ENCODE measurements around the gene TBC1D1.

The TBC1D1 gene

DNA sequence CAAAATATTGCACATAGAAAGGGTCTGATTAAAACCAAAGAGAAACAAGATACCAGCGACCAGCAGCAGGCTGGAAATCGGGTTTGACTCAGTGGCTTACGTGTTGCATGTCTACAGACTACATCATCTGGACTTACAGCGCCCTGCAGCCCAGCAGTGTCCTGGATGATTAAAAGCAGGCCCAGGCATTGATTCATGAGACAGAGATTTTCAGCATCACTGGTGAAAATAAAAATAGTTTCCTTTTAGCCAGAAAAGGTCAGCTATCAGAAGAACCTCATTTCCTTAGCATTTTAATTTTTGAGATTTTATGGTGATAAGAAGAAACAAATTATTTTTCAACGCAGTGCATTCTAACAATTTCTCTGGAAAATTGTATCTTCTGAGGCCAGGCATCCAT, 259.9 kb downstream of the TBC1D1 start:
- peaks cover 21% of the 10 kb centered on the region for H3K4me1 ChIP-seq (ENCODE audit: insufficient read depth, low read length, severe bottlenecking)
- H3K79me2 ChIP-seq (ENCODE audit: insufficient read depth, low read length), result no peaks in the 10 kb centered on the region
- H3K27ac ChIP-seq (ENCODE audit: low read depth, low read length, poor library complexity, severe bottlenecking), result no peak overlapping the region
- no peaks in the 10 kb centered on the region for H3K27me3 ChIP-seq (ENCODE audit: insufficient read depth, low read length)
- TF ChIP-seq EZH2 (IDR thresholded peaks at IDR 0.05; ENCODE audit: borderline replicate concordance, low read length), result no peak
- TF ChIP-seq, protein P1, sequence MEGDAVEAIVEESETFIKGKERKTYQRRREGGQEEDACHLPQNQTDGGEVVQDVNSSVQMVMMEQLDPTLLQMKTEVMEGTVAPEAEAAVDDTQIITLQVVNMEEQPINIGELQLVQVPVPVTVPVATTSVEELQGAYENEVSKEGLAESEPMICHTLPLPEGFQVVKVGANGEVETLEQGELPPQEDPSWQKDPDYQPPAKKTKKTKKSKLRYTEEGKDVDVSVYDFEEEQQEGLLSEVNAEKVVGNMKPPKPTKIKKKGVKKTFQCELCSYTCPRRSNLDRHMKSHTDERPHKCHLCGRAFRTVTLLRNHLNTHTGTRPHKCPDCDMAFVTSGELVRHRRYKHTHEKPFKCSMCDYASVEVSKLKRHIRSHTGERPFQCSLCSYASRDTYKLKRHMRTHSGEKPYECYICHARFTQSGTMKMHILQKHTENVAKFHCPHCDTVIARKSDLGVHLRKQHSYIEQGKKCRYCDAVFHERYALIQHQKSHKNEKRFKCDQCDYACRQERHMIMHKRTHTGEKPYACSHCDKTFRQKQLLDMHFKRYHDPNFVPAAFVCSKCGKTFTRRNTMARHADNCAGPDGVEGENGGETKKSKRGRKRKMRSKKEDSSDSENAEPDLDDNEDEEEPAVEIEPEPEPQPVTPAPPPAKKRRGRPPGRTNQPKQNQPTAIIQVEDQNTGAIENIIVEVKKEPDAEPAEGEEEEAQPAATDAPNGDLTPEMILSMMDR (IDR thresholded peaks at IDR 0.05; ENCODE audit: low read length), result no peak
- H3K36me3 ChIP-seq (ENCODE audit: insufficient read depth, low read length), result no peaks in the 10 kb centered on the region
- H3F3A ChIP-seq (ENCODE audit: insufficient read depth, low read length), result no peaks in the 10 kb centered on the region
- H3K9me2 ChIP-seq (ENCODE audit: low read depth, low read length), result no peaks in the 10 kb centered on the region
- no peak overlapping the region for H3K4me3 ChIP-seq (ENCODE audit: low read depth, low read length, poor library complexity, severe bottlenecking)
- no peak overlapping the region for H3K9ac ChIP-seq (ENCODE audit: low read length)
- no peak overlapping the region for H3K4me2 ChIP-seq (ENCODE audit: low read length)
- H4K20me1 ChIP-seq (ENCODE audit: insufficient read depth, low read length), result no peaks in the 10 kb centered on the region
- no peak overlapping the region for H2AFZ ChIP-seq (ENCODE audit: low read length)
- H3K9me3 ChIP-seq (ENCODE audit: low read length), result no peaks in the 10 kb centered on the region

DNA sequence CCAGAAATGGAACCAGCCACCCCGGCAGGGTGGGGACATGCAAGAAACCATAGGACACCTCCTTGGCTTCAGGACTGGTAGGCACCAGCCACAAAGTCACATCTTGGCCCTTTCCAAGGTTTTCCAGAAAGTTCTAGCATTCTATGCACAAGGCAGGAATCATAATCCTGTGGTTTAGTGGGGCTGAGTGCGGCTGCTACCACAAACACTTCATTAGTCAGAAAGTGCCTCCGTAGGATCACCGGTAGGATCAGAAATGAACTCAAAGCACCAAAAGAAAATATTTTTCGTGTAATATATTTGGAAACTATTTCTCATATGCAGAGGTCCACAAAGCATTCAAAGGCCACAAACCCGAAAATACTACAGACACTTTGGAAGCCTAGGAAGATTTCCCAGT, 261.0 kb downstream of the TBC1D1 start:
- Histone ChIP-seq H3K4me1 (ENCODE audit: insufficient read depth, low read length, severe bottlenecking) (peaks cover 21% of the 10 kb centered on the region), H3K9ac (ENCODE audit: low read length) (no peak overlapping the region), H2AFZ (ENCODE audit: low read length) (no peak overlapping the region), H3K36me3 (ENCODE audit: insufficient read depth, low read length) (no peaks in the 10 kb centered on the region), H3K27me3 (ENCODE audit: insufficient read depth, low read length) (no peaks in the 10 kb centered on the region), H3K9me2 (ENCODE audit: low read depth, low read length) (no peaks in the 10 kb centered on the region), H3K27ac (ENCODE audit: low read depth, low read length, poor library complexity, severe bottlenecking) (no peak overlapping the region), H3F3A (ENCODE audit: insufficient read depth, low read length) (no peaks in the 10 kb centered on the region), H3K4me2 (ENCODE audit: low read length) (no peak overlapping the region), H3K4me3 (ENCODE audit: low read depth, low read length, poor library complexity, severe bottlenecking) (no peak overlapping the region), H3K9me3 (ENCODE audit: low read length) (no peaks in the 10 kb centered on the region), H3K79me2 (ENCODE audit: insufficient read depth, low read length) (no peaks in the 10 kb centered on the region), H4K20me1 (ENCODE audit: insufficient read depth, low read length) (no peaks in the 10 kb centered on the region)
- no peak for TF ChIP-seq EZH2 (IDR thresholded peaks at IDR 0.05; ENCODE audit: borderline replicate concordance, low read length)
- TF ChIP-seq, protein P1 (IDR thresholded peaks at IDR 0.05; ENCODE audit: low read length), result no peak

DNA sequence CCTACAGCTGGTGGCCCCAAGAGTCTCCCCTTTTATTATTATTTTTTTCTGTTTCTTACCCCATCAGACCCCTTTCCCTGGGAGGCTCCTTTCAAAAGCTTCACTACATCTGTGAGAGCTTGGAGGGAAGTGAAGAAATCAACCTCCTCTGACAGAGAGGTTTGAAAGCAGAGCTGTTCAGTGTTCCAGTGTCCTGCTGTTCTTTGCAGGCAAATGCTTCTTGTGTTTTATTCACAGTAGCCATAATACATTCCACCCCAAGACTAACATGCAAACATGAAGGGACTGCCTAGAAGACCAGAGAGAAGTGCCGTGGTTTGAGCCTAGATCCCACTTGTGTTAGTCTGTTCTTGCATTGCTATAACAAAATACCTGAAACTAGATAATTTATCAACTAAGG, 261.4 kb downstream of the TBC1D1 start:
- TF ChIP-seq, protein P1 (IDR thresholded peaks at IDR 0.05; ENCODE audit: low read length), result no peak
- no peak for TF ChIP-seq EZH2 (IDR thresholded peaks at IDR 0.05; ENCODE audit: borderline replicate concordance, low read length)

More for the DNA sequence above, 261.4 kb downstream of the TBC1D1 start:
- Histone ChIP-seq H3K4me1 (ENCODE audit: insufficient read depth, low read length, severe bottlenecking) (peaks cover 21% of the 10 kb centered on the region), H3K27ac (ENCODE audit: low read depth, low read length, poor library complexity, severe bottlenecking) (no peak overlapping the region), H3K27me3 (ENCODE audit: insufficient read depth, low read length) (no peaks in the 10 kb centered on the region), H4K20me1 (ENCODE audit: insufficient read depth, low read length) (no peaks in the 10 kb centered on the region), H3K79me2 (ENCODE audit: insufficient read depth, low read length) (no peaks in the 10 kb centered on the region), H3F3A (ENCODE audit: insufficient read depth, low read length) (no peaks in the 10 kb centered on the region), H3K4me3 (ENCODE audit: low read depth, low read length, poor library complexity, severe bottlenecking) (no peak overlapping the region), H3K9me3 (ENCODE audit: low read length) (no peaks in the 10 kb centered on the region), H3K9ac (ENCODE audit: low read length) (no peak overlapping the region), H2AFZ (ENCODE audit: low read length) (no peak overlapping the region), H3K4me2 (ENCODE audit: low read length) (no peak overlapping the region), H3K36me3 (ENCODE audit: insufficient read depth, low read length) (no peaks in the 10 kb centered on the region), H3K9me2 (ENCODE audit: low read depth, low read length) (no peaks in the 10 kb centered on the region)
